Neural crest cell (in vitro differentiated cells): ENCODE measurements around the gene TSPEAR. TPM values are rescaled to one million over a fixed set of nuclear protein-coding genes. Genes with fewer than 3 reads are reported as not detected.
"Not testable (repeated sequence)": the region's sequence is repeated elsewhere in the genome, so short reads cannot be mapped to it uniquely, and the experiment has no call there.

Source experiments
- DNase-seq: peaks from one replicate; pipeline ENCODE4 v3.0.0; 2021; ENCODE audit warnings: low read depth, mixed read lengths, low spot score
- H3K27ac Mint-ChIP-seq: one replicate; pipeline ENCODE4 v1.8.0; 2021; ENCODE audit warnings: mild to moderate bottlenecking, mixed read lengths; ENCODE audit not compliant: unreplicated experiment
- H3K27me3 Mint-ChIP-seq: 2 replicates; pipeline ENCODE4 v1.8.0; 2021; ENCODE audit warnings: low read depth, mild to moderate bottlenecking, mixed read lengths
- H3K36me3 Mint-ChIP-seq: 2 replicates; pipeline ENCODE4 v1.8.0; 2021; ENCODE audit warnings: low read depth, mild to moderate bottlenecking, mixed read lengths
- H3K4me1 Mint-ChIP-seq: 2 replicates; pipeline ENCODE4 v1.8.0; 2021; ENCODE audit warnings: mixed read lengths
- H3K4me3 Mint-ChIP-seq: one replicate; pipeline ENCODE4 v1.8.0; 2021; ENCODE audit warnings: mild to moderate bottlenecking, mixed read lengths
- H3K9me3 Mint-ChIP-seq: 2 replicates; pipeline ENCODE4 v1.8.0; 2021; ENCODE audit warnings: mixed read lengths
- CTCF ChIP-seq: fragments of 200-600 bp; sonication (generic); conservative IDR thresholded peaks from 2 replicates; pipeline ENCODE4 v1.5.0; 2021; ENCODE audit warnings: antibody characterized with exemption, mild to moderate bottlenecking
- total RNA-seq: library from RNA; stranded (reverse); gene quantifications from 2 replicates; pipeline ENCODE4 v1.2.1, GENCODE V29; 2021

TSPEAR gene
- total RNA-seq, 1 donor from 2014 or later = not detected

- H3K4me1 Mint-ChIP-seq = peaks cover 25% of the 10 kb centered on the region
- H3K27me3 Mint-ChIP-seq = no peaks in the 10 kb centered on the region
- no peak for TF ChIP-seq CTCF
- H3K4me3 Mint-ChIP-seq = no peak overlapping the region
- H3K36me3 Mint-ChIP-seq = no peaks in the 10 kb centered on the region
- H3K27ac Mint-ChIP-seq = peak overlapping the region; percentile 69
- H3K9me3 Mint-ChIP-seq = no peaks in the 10 kb centered on the region
- DNase-seq = no peak
These were observed 117.6 kb downstream of the TSPEAR start for GRCh38 chr21:44593598-44594405.

GRCh38 chr21:44592446-44593311, 118.7 kb downstream of the TSPEAR start, which contains the start of gene KRTAP10-6:
TSS of gene KRTAP10-6 (minus strand) at chr21:44592505. CDS start at chr21:44592484, 21 bp downstream.
- DNase-seq = no peak
- H3K4me3 Mint-ChIP-seq = no peak within 1 kb of the TSS

GRCh38 chr21:44591801-44592130, 119.6 kb downstream of the TSPEAR start:
- not testable (repeated sequence) for H3K27ac Mint-ChIP-seq, H3K9me3 Mint-ChIP-seq, H3K4me3 Mint-ChIP-seq, H3K36me3 Mint-ChIP-seq, DNase-seq
- Mint-ChIP-seq H3K4me1 (peaks cover 14% of the 10 kb centered on the region), H3K27me3 (peaks cover 12% of the 10 kb centered on the region)

More at GRCh38 chr21:44592446-44593311, 118.7 kb downstream of the TSPEAR start, which contains the start of gene KRTAP10-6:
- Mint-ChIP-seq H3K9me3 (no peaks in the 10 kb centered on the region), H3K27me3 (peaks cover 5% of the 10 kb centered on the region), H3K27ac (no peak within 1 kb of the TSS), H3K4me1 (peaks cover 14% of the 10 kb centered on the region), H3K36me3 (no peaks in the 10 kb centered on the region)
- no peak for TF ChIP-seq CTCF

GRCh38 chr21:44590897-44591800, 120.2 kb downstream of the TSPEAR start:
- H3K27ac Mint-ChIP-seq, H3K4me3 Mint-ChIP-seq, DNase-seq, H3K36me3 Mint-ChIP-seq, H3K9me3 Mint-ChIP-seq: not testable (repeated sequence)
- Mint-ChIP-seq H3K4me1 (peaks cover 14% of the 10 kb centered on the region), H3K27me3 (peaks cover 16% of the 10 kb centered on the region)

- Mint-ChIP-seq H3K27ac (peak overlapping the region; percentile 78), H3K36me3 (no peaks in the 10 kb centered on the region), H3K9me3 (no peaks in the 10 kb centered on the region), H3K4me3 (no peak overlapping the region), H3K4me1 (peaks cover 17% of the 10 kb centered on the region), H3K27me3 (peaks cover 23% of the 10 kb centered on the region)
- DNase-seq = no peak
- no peak for TF ChIP-seq CTCF
These were observed 121.1 kb downstream of the TSPEAR start for GRCh38 chr21:44590311-44590721.
